Stimulated activated CD8-positive, alpha-beta memory T cell treated with anti-CD3 and anti-CD28 coated beads, Interleukin-15, amount 100 ng/mL, for 48 hours (primary cell): Measurements from ENCODE around the gene CHURC1.

Experiments
- DNase-seq, 2 donors: peaks; one replicate each; pipeline ENCODE4 v3.0.0-alpha.2; 2020; ENCODE audit warnings: low read depth in 2 of 2

The CHURC1 gene

GRCh38 chr14:64956697-64957406, 42.6 kb downstream of the CHURC1 start:
- no peak for DNase-seq

DNA sequence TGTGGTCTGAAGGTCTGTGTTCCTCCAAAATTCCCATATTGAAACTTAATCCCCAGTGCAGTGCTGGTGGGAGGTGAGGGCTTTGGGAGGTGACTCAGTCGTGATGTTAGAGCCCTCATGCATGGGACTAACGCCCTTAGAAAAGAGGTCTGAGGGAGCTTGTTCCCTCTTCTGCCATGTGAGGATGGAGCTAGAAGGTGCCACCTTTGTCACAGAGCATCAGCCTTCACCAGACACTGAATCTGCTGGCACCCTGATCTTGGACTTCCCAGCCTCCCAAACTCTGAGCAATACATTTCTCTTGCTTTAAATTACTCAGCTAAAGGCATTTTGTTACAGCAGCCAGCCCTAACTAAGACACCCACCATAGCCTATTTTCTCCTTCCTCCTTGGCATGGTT, 43.9 kb downstream of the CHURC1 start:
- no peak for DNase-seq

DNA sequence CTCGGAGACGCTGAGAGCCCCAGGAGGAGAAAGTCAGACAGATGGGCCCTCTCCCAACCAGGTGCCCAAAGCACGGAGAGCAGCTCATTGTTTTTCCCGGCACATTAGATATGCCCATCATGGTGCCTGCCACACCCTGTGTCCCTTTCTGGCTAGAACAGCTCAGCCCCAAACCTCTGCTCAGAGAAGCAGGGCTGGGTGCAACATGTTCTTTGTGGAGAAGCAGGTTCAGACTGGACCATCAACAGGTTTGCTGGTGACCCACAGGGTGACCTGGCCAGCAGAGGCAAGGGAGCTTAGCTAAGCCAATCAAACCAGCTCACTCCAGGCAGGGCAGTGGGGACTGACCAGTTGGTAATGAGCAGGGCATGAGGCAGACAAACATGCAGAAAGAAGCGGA, 44.5 kb downstream of the CHURC1 start:
- DNase-seq: no peak

- DNase-seq: no peak
Measured at GRCh38 chr14:64960762-64961276, 46.6 kb downstream of the CHURC1 start.

DNA sequence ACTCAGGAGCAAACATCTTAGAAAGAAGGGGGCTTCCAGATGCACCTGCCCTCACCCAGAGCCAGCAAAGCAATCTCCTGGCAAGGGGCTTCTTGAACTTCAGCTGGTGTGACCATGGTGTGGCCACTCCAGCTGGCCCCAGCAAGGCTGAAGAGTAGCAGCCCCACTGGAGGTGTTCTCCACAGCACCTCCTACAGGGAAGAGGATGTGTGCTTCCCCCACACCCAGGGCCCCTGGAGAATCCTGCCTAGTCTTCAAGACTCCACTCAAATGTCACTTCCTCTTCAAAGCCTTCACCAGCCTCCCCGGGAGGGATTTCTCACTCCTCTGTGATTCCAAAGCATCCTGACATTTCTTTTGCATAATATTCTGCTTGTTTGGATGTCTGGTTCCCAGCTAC, 49.4 kb downstream of the CHURC1 start:
- DNase-seq: no peak

DNA sequence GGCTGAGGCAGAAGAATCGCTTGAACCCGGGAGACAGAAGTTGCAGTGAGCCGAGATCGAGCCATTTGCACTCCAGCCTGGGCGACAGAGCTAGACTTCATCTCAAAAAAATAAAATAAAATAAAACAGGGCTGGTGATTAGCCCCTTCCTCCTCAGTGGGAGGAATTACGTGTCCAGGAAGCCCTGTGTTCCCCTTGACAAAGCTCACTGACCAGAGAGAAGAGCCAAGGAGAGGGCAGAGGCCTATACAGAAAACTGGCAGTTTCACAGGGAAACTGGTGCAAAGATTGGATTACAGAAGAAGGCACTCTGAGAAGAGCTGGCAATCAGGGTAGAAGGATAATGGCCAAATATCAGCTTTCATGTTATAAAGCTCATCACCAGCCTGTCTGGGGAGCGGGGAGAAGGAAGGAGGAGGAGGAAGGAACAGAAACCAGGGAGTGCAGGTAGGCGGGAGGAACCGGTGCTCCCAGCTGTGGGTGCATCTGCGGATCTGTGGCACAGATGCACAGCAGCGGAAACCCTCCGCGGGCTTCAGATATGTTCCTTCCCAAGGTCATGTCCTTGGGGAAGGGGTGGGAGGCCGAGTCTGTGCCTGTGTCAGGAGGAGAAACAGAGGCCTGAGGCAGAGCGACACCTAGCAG, 51.2 kb downstream of the CHURC1 start:
- DNase-seq: no peak

DNA sequence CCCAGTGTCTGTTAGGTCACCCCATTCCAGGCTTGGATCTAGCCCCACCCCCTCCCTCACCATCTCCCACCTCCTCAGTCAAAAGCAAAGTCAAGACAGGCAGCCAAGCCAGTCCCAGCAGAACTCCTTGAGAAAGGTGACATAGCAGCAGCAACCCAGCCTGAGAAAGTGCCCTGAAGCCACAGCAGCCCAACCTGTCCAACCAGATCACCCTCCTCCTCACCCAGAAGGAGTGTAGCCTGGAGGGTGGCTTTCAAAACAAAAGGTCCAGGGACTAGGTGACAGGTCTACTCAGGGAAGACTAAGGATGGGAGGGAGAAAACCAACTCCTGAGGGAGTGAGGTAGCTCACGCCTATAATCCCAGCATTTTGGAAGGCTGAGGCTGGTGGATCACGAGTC, 52.7 kb downstream of the CHURC1 start:
- DNase-seq: no peak

DNA sequence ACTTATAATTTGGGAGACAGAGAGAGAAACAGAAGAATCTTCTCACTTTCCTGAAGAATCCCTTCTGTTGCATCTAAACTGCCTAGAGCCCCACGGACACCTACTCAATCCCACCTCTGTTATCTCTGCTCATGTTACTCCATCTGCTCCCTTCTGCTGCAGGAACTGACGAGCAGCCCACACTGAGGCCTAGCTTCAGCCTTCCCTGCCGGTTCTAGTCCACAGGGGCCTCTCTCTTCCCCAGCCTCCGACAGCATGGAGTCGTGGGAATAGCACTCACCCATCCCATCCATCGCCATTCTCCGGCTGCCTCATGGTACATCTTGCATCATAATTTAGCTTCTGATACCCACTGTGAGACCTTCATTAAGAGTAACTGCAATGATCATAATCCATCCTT, 53.9 kb downstream of the CHURC1 start:
- no peak for DNase-seq

GRCh38 chr14:64968651-64969050, 54.4 kb downstream of the CHURC1 start:
- no peak for DNase-seq

GRCh38 chr14:64970041-64970440, 55.8 kb downstream of the CHURC1 start:
- DNase-seq: no peak

GRCh38 chr14:64970776-64971477, 56.7 kb downstream of the CHURC1 start:
- no peak for DNase-seq

- no peak for DNase-seq
Measured at GRCh38 chr14:64971491-64971942, 57.3 kb downstream of the CHURC1 start.

DNA sequence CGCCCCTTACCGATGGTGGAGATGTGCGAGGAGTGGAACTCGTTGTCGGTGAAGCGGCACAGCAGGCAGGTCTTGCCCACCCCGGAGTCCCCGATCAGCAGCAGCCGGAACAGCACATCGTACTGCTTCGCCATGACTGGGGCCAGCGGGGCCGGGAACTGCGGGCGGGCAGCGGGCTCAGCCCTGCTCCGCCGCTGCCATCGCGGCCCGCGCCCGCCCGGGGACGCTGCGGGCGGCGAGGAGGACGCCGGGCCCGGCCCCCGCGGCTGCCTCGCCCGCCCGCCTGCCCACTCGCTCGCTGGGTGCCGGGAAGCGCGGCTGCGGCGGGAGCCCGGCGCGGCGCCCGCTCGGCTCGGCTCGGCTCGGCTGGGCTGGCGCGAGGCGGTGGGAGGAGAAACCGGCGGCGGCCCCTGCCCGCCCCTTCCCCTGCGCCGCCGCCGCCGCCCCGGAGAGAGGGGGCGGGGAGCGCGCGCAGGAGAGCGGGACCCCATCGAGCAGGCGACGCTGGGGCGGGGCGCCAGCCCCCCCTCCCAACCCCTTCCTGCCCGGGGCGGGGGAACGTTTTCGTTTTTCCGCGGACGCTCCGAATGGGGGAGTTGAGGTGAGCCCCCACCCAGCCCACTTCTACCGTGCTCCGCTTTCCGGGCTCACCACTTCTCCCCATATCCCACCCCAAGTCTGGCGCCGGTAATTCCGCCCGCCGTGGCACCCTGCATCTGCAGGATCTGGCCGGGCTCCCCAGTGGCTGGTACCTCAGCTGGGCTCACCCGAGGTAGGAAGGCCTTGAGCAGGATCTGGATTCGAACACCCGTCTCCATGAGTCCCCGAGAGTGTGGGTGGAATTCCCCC, 57.9 kb downstream of the CHURC1 start, which contains the start of gene RAB15:
RAB15 (minus strand) TSS at position 394 of the 849 bp plus-strand sequence; CDS start at position 134, 260 bp downstream.
- peak; percentile 4 to 10 for DNase-seq

DNA sequence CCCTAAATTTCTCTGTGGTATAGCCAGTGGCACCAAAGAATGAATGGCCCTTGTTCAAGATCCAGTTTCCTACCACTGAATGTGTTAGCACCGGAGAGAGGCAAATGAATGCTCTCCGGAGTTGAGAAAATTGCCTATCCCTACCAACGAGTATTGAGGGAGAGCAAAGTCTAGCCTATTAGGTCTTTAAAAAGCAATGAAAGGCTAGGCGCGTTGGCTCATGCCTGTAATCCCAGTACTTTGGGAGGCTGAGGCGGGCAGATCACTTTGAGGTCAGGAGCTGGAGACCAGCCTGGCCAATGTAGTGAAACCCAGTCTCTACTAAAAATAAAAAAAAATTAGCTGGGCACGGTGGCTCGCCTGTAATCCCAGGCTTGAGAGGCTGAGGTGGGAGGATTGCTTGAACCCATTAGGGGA, 58.8 kb downstream of the CHURC1 start:
- DNase-seq: no peak

DNA sequence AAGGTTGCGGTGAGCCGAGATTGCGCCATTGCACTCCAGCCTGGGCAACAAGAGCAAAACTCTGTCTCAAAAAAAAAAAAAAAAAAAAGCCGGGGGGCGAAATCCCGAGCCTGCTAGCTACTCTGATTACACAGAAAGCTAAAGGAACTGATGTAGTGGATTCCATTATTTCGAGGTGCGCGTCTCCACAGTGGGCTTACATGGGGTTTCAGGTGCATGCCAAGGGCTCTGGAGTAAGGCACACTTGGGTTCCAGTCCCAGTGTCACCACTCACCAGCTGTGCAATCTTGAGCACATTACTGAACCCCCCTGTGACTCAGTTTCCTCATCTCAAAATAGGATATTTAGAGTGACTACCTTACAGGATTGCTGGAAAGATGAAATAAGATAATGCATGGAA, 59.6 kb downstream of the CHURC1 start:
- DNase-seq: no peak

- no peak for DNase-seq
Measured at GRCh38 chr14:64974563-64974962, 60.3 kb downstream of the CHURC1 start.

DNA sequence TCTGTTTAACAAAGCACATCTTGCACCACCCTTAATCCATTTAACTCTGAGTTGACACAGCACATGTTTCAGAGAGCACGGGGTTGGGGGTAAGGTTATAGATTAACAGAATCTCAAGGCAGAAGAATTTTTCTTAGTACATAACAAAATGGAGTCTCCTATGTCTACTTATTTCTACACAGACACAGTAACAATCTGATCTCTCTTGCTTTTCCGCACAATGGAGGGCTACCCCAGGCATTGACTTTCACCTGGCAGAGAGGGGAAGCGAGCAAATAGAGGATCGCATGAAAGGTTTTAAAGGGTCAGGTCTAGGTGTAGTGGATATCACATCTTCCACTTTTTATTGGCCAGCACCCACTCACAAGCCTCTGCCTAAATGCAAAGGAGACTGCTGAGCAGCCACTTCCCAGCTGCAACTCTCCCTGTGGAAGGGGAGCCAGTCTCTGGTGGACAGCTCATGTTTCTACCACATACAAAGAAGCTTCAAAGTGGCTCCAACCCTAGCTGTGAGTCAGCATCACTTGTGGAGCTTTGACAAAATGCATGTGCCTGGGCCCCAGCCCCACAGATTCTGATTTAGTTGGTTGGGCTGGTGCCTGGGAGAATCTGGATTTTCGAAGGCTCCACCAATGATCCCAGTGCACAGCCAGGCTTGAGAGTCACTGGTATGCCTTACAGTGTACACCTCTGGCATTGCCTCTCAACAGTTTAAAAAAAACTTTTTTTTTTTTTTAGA, 65.2 kb downstream of the CHURC1 start:
- no peak for DNase-seq

- DNase-seq: peak in 1 of 2 donors; percentile 7
Measured at GRCh38 chr14:64983439-64984310, 69.4 kb downstream of the CHURC1 start.
